Measurements from ENCODE around the gene DPH6.

DNA sequence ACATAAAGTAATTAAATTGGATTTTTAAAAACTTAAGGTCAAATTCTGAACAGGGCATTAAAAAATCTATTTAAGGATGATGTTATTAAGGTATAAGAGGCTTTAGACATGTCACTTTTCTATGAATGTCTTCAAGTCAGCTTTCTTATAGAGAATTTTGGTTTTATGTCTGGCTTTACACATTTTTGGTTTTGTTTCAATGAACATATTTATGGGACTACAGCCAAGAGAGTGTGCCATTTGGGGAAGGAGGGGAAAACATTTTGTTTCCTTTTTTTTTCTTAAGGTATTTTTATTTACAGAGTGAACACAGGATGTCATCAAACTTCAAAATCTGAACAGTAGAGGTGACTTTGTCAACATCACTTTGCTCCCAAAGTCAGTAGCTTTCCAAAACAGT is 222.8 kb downstream of the DPH6 start:
- TF ChIP-seq ZFP30 (CRISPR knock-in tag; IDR thresholded peaks at IDR 0.05), result no peak
- TF ChIP-seq GLIS3 (CRISPR knock-in tag; IDR thresholded peaks at IDR 0.05), result no peak
